Liver (tissue), 3 donors: ENCODE data around the gene GSX2.

Source experiments
- RAD21 ChIP-seq, 2 donors: IDR thresholded peaks; 2 replicates each; pipeline ENCODE4 v1.6.1; 2016; ENCODE audit warnings: antibody characterized with exemption in 2 of 2, mild to moderate bottlenecking in 2 of 2
- RXRA ChIP-seq, 2 donors: IDR thresholded peaks; 2 replicates each; pipeline ENCODE4 v1.6.1; 2017 to 2018; ENCODE audit warnings: antibody characterized with exemption in 2 of 2, mild to moderate bottlenecking in 1 of 2
- SP1 ChIP-seq: IDR thresholded peaks from 2 replicates; pipeline ENCODE4 v1.6.1; 2018; ENCODE audit warnings: antibody characterized with exemption, mild to moderate bottlenecking
- TAF1 ChIP-seq: conservative IDR thresholded peaks from 2 replicates; pipeline ENCODE4 v1.6.1; 2016; ENCODE audit warnings: antibody characterized with exemption, mild to moderate bottlenecking
- TF ChIP-seq, protein P1 (sequence below): fragments of 150-350 bp; IDR thresholded peaks from 2 replicates; pipeline ENCODE4 v1.5.1; 2017; ENCODE audit warnings: improper control_type of control experiment, low read depth, low read length; ENCODE audit not compliant: missing input control
- TF ChIP-seq, protein P2 (sequence below): IDR thresholded peaks from 2 replicates; pipeline ENCODE4 v1.6.1; 2016; ENCODE audit warnings: antibody characterized with exemption, mild to moderate bottlenecking
- TF ChIP-seq, protein P3 (sequence below): IDR thresholded peaks from 2 replicates; pipeline ENCODE4 v1.6.1; 2016; ENCODE audit warnings: antibody characterized with exemption
- TF ChIP-seq, protein P4 (sequence below): IDR thresholded peaks from 2 replicates; pipeline ENCODE4 v1.6.1; 2016; ENCODE audit warnings: antibody characterized with exemption
- donor health status: healthy.
- donor health status: healthy.

DNA sequence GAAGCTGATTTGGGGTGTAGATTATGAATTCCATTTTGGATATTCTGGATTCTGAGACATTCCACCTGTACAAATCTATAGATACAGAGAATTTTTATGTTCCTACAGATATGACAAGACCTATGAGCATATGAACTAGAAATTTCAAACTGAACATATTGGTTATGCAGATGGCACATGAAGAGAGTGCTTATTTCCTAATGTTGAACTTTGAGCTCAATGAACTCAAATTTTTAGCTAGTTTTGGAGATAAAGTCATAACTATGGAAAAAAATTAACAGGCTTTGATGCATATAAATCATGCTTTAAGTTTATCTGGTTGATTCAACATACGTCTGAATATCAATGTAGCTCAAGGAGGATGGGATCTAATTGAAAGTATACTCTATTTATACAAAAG is 44.5 kb upstream of the GSX2 start:
- TF ChIP-seq, protein P1, sequence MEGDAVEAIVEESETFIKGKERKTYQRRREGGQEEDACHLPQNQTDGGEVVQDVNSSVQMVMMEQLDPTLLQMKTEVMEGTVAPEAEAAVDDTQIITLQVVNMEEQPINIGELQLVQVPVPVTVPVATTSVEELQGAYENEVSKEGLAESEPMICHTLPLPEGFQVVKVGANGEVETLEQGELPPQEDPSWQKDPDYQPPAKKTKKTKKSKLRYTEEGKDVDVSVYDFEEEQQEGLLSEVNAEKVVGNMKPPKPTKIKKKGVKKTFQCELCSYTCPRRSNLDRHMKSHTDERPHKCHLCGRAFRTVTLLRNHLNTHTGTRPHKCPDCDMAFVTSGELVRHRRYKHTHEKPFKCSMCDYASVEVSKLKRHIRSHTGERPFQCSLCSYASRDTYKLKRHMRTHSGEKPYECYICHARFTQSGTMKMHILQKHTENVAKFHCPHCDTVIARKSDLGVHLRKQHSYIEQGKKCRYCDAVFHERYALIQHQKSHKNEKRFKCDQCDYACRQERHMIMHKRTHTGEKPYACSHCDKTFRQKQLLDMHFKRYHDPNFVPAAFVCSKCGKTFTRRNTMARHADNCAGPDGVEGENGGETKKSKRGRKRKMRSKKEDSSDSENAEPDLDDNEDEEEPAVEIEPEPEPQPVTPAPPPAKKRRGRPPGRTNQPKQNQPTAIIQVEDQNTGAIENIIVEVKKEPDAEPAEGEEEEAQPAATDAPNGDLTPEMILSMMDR = no peak
- TF ChIP-seq, protein P2, sequence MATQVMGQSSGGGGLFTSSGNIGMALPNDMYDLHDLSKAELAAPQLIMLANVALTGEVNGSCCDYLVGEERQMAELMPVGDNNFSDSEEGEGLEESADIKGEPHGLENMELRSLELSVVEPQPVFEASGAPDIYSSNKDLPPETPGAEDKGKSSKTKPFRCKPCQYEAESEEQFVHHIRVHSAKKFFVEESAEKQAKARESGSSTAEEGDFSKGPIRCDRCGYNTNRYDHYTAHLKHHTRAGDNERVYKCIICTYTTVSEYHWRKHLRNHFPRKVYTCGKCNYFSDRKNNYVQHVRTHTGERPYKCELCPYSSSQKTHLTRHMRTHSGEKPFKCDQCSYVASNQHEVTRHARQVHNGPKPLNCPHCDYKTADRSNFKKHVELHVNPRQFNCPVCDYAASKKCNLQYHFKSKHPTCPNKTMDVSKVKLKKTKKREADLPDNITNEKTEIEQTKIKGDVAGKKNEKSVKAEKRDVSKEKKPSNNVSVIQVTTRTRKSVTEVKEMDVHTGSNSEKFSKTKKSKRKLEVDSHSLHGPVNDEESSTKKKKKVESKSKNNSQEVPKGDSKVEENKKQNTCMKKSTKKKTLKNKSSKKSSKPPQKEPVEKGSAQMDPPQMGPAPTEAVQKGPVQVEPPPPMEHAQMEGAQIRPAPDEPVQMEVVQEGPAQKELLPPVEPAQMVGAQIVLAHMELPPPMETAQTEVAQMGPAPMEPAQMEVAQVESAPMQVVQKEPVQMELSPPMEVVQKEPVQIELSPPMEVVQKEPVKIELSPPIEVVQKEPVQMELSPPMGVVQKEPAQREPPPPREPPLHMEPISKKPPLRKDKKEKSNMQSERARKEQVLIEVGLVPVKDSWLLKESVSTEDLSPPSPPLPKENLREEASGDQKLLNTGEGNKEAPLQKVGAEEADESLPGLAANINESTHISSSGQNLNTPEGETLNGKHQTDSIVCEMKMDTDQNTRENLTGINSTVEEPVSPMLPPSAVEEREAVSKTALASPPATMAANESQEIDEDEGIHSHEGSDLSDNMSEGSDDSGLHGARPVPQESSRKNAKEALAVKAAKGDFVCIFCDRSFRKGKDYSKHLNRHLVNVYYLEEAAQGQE = no peak
- TF ChIP-seq TAF1 (no peak), RXRA (IDR thresholded peaks at IDR 0.05) (no peak), SP1 (no peak), RAD21 (IDR thresholded peaks at IDR 0.05) (no peak)
- TF ChIP-seq, protein P3, sequence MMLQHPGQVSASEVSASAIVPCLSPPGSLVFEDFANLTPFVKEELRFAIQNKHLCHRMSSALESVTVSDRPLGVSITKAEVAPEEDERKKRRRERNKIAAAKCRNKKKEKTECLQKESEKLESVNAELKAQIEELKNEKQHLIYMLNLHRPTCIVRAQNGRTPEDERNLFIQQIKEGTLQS = no peak
- TF ChIP-seq, protein P4, sequence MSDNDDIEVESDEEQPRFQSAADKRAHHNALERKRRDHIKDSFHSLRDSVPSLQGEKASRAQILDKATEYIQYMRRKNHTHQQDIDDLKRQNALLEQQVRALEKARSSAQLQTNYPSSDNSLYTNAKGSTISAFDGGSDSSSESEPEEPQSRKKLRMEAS = no peak
